NCI-H460 (cell line): ENCODE data around the gene C17orf107. TPM values are rescaled to one million over a fixed set of nuclear protein-coding genes. Genes with fewer than 3 reads are reported as not detected.
"Not testable (repeated sequence)": the region's sequence is repeated elsewhere in the genome, so short reads cannot be mapped to it uniquely, and the experiment has no call there.

Experiments
- DNase-seq: peaks from one replicate; pipeline ENCODE4 v3.0.0-alpha.2; 2016; ENCODE audit warnings: low read depth; ENCODE audit errors: extremely low read depth
- polyA plus RNA-seq: library from polyadenylated mRNA; depleted of rRNA; stranded (reverse); fragments of >200 nt; gene quantifications from 2 replicates; pipeline ENCODE4 v1.2.3, GENCODE V29; 2014; cell fraction: nucleus; rRNA removed
- total RNA-seq: library from RNA; depleted of rRNA; stranded (reverse); fragments of >200 nt; shearing (Covaris generic); gene quantifications from 2 replicates; pipeline ENCODE4 v1.2.3, GENCODE V29; 2014; rRNA removed

Gene C17orf107
- 0.59 and 0.63 TPM in 2 replicates for total RNA-seq
- polyA plus RNA-seq: 0.17 TPM in 1 of 2 replicates, not detected in the other

DNA sequence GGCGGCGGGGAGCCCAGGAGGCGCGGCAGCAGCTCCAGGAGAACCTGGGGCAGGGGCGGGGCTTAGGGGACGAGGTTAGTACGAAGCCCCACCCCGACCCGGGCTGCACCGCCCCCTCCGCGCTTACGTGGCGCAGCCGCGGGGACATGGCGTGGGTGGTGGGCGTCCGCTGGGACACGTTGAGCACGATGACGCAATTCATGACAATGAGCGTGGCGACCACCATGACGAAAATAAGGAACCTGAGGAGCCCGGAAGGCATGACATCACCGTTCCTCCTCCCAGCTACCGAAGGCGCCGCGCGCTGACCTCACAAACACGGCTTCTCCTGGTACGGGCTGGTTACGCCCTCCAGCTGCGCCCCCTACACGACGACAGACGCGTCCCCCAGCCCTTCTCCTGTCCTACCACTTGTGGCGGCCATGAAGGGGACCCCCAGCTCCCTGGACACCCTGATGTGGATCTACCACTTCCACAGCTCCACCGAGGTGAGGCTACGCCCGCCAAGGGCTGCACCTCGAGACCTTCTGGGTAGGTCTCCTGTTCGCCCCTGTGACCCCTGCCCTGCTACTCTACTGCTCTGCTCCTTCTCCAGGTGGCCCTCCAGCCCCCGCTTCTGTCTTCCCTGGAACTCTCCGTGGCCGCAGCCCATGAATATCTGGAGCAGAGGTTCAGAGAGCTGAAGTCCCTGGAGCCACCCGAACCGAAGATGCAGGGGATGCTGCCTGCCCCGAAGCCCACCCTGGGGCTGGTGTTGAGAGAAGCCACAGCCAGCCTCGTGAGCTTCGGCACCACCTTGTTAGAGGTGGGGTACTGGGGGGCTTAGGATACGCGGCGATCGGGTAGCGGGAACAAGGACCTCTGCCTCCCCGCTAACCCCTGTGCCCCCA, at the start of gene C17orf107:
Gene C17orf107, plus strand, starts transcription at position 196 of the 890 bp plus-strand sequence. Its CDS starts 227 bp downstream, at position 423.
- no peak for DNase-seq

- DNase-seq: no peak
Measured at GRCh38 chr17:4850246-4850645, 49.1 kb upstream of the C17orf107 start.

GRCh38 chr17:4851084-4851483, 48.3 kb upstream of the C17orf107 start:
- no peak for DNase-seq

- no peak for DNase-seq
Measured at GRCh38 chr17:4852567-4853207, 46.6 kb upstream of the C17orf107 start.

GRCh38 chr17:4853208-4853671, 46.1 kb upstream of the C17orf107 start:
- DNase-seq: no peak

- no peak for DNase-seq
Measured at GRCh38 chr17:4854111-4854681, 45.1 kb upstream of the C17orf107 start.

GRCh38 chr17:4856271-4856936, 42.9 kb upstream of the C17orf107 start:
- DNase-seq: no peak

DNA sequence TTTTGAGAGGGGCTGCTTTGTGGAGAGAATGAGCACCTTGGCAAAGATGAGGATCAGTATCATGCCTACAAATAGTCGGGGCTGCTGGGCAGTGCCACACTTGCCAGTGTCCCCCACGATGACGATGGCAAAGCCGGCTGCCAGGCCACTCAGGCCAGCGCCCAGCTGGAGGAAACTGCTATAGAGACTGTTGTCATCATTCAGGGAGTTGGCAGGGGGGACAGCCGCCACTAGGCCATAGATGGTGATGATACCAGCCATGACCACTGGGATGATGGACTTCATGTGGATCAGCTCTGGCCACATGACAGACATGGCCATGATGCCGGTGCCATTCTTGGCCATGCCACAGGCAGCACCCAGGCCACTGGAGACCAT, 42.4 kb upstream of the C17orf107 start:
- no peak for DNase-seq

DNA sequence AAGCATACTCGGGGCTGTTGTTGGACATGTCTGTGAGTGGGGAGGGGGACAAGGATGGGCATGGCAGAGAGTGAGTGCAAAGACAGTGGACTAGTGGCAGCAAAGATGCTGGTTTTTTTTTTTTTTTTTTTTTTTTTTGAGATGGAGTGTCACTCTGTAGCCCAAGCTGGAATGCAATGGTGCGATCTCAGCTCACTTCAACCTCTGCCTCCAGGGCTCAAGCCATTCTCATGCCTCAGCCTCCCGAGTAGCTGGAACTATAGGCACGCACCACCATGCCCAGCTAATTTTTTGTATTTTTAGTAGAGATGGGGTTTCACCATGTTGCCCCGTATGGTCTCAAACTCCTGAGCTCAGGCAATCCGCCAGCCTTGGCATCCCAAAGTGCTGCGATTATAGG, 42.0 kb upstream of the C17orf107 start:
- not testable (repeated sequence) for DNase-seq

DNA sequence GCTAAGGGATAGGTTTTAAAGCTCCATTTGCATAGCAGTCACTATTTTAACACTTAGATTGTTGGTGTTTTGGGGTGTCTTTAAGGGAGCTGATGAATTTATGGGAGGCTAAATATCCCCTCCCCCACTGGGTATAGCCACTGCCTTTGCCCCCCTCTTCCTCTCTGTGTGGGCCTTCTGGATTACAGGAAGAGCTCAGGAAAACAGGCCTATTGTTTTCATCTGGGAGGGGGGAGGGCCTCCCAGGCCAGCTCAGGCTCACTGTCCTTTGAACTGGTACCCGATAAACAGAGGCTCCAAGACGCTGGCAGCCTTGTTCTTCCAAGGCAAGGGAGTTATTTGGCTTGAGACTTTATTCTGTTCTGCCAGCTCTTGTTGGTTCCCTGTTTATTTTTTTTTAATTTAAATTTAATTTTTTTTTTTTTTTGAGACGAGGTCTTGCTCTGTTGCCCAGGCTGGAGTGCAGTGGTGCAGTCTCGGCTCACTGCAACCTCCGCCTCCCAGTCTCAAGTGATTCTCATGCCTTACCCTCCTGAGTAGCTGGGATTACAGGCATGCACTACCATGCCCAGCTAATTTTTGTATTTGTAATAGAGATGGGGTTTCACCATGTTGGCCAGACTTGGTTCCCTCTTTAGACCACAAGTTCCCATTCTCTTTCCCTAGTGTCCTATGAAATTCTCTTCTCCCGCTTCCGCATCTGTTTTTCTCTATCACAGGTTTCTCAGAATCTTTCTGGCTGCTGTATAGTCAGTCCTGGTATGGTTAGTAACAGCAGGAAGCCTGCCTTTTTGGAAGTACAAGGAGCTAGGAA, 41.1 kb upstream of the C17orf107 start:
- no peak for DNase-seq

- no peak for DNase-seq
Measured at GRCh38 chr17:4858882-4859260, 40.5 kb upstream of the C17orf107 start.

GRCh38 chr17:4859816-4860625, 39.3 kb upstream of the C17orf107 start:
- DNase-seq: no peak

GRCh38 chr17:4860651-4861050, 38.7 kb upstream of the C17orf107 start:
- no peak for DNase-seq

- no peak for DNase-seq
Measured at GRCh38 chr17:4861052-4861451, 38.3 kb upstream of the C17orf107 start.

- no peak for DNase-seq
Measured at GRCh38 chr17:4862720-4863119, 36.6 kb upstream of the C17orf107 start.

GRCh38 chr17:4863321-4863720, 36.0 kb upstream of the C17orf107 start:
- no peak for DNase-seq

DNA sequence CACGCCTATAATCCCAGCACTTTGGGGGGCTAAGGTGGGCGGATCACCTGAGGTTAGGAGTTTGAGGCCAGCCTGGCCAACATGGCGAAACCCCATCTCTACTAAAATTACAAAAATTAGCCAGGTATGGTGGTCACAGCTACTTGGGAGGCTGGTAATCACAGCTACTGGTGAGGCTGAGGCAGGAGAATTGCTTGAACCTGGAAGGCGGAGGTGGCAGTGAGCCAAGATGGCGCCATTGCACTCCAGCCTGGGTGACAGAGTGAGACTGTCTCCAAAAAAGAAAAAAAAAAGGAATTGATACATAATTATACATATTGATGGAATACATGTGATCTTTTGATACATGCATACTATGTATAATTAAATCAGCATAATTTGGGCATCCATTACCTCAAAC, 31.8 kb upstream of the C17orf107 start:
- DNase-seq: not testable (repeated sequence)

- DNase-seq: not testable (repeated sequence)
Measured at GRCh38 chr17:4869058-4869998, 30.0 kb upstream of the C17orf107 start.
